D721Med (cell line): ENCODE results near the gene ETNK2.

Experiments
- DNase-seq: peaks from one replicate; pipeline ENCODE4 v3.0.0; 2011; ENCODE audit warnings: low spot score; ENCODE audit not compliant: insufficient read length
- FAIRE-seq: peaks from 2 replicates; lab custom pipeline; 2011; peaks lifted over from hg19 to GRCh38; lab: Jason Lieb, UNC
- CTCF ChIP-seq: IDR thresholded peaks from 2 replicates; pipeline ENCODE4 v1.5.1; 2012; ENCODE audit warnings: mild to moderate bottlenecking, control low read depth; ENCODE audit not compliant: insufficient read depth; ENCODE audit errors: missing control alignments

Gene ETNK2

GRCh38 chr1:204146309-204146708, 5.5 kb downstream of the ETNK2 start:
- TF ChIP-seq CTCF, result no peak
- FAIRE-seq (no peak), DNase-seq (no peak)

GRCh38 chr1:204145033-204145504, 6.8 kb downstream of the ETNK2 start:
- FAIRE-seq, result peak; percentile 98
- TF ChIP-seq CTCF, result no peak
- peak; percentile 78 for DNase-seq

- DNase-seq (no peak), FAIRE-seq (no peak)
- no peak for TF ChIP-seq CTCF
Observed at GRCh38 chr1:204143276-204144041, 8.4 kb downstream of the ETNK2 start.

GRCh38 chr1:204142032-204142974, 9.5 kb downstream of the ETNK2 start:
- DNase-seq (no peak), FAIRE-seq (no peak)
- TF ChIP-seq CTCF, result no peak

GRCh38 chr1:204141131-204141530, 10.7 kb downstream of the ETNK2 start:
- DNase-seq (no peak), FAIRE-seq (no peak)
- TF ChIP-seq CTCF, result no peak

GRCh38 chr1:204139952-204140351, 11.9 kb downstream of the ETNK2 start:
- DNase-seq, result no peak
- no peak for TF ChIP-seq CTCF
- no peak for FAIRE-seq
